Peyer's patch (tissue), 4 donors: ENCODE results near the gene MICAL1. TPM values are rescaled to one million over a fixed set of nuclear protein-coding genes. Genes with fewer than 3 reads are reported as not detected.

ENCODE experiments used
- DNase-seq, 3 donors: peaks; one replicate each; pipeline ENCODE4 v3.0.0-alpha.2; 2017 to 2019
- H3K27ac ChIP-seq, 4 donors: fragments of 200-600 bp; sonication (generic); one replicate each; pipeline ENCODE4 v1.5.1; 2016 to 2019
- H3K27me3 ChIP-seq, 2 donors: fragments of 200-600 bp; sonication (generic); one replicate each; pipeline ENCODE4 v1.5.1; 2019
- H3K36me3 ChIP-seq, 3 donors: fragments of 200-600 bp; sonication (generic); one replicate each; pipeline ENCODE4 v1.5.1; 2016 to 2019
- H3K4me1 ChIP-seq, 4 donors: fragments of 200-600 bp; sonication (generic); one replicate each; pipeline ENCODE4 v1.5.1; 2016 to 2019
- H3K4me3 ChIP-seq, 4 donors: fragments of 200-600 bp; sonication (generic); 1 replicate in 3 of 4; 2 replicates in 1 of 4; pipeline ENCODE4 v1.5.1; 2016 to 2019; ENCODE audit warnings: mild to moderate bottlenecking in 1 of 4
- H3K9me3 ChIP-seq, 4 donors: fragments of 200-600 bp; sonication (generic); one replicate each; pipeline ENCODE4 v1.5.1; 2016 to 2019; ENCODE audit warnings: mild to moderate bottlenecking in 1 of 4
- CTCF ChIP-seq, 6 experiments: fragments of 450-650 bp in 4 of 6; fragments of 200-600 bp in 2 of 6; sonication (generic) in 1 of 6; IDR thresholded peaks; one replicate each; pipeline ENCODE4 v1.5.1; 2017 to 2019; ENCODE audit warnings: antibody characterized with exemption in 6 of 6, mild to moderate bottlenecking in 3 of 6, moderate library complexity in 1 of 6
- POLR2A ChIP-seq, 2 donors: fragments of 450-650 bp; IDR thresholded peaks; one replicate each; pipeline ENCODE4 v1.5.1; 2017; ENCODE audit warnings: antibody characterized with exemption in 2 of 2, mild to moderate bottlenecking in 2 of 2, moderate library complexity in 2 of 2
- total RNA-seq, 4 donors: library from RNA; depleted of rRNA; stranded (reverse); fragments of >200 nt; gene quantifications; one replicate each; pipeline ENCODE4 v1.1.0, GENCODE V29; 2016

Gene MICAL1
- total RNA-seq, 4 donors from 2014 or later, result 154 to 291 (median 223) TPM

- H3K27ac ChIP-seq, result no peak overlapping the region
- no peaks in the 10 kb centered on the region for H3K4me1 ChIP-seq
- H3K4me3 ChIP-seq, result no peak overlapping the region
- DNase-seq, result no peak
- no peaks in the 10 kb centered on the region for H3K9me3 ChIP-seq
- no peaks in the 10 kb centered on the region for H3K27me3 ChIP-seq
- H3K36me3 ChIP-seq, result no peaks in the 10 kb centered on the region
- TF ChIP-seq CTCF (IDR thresholded peaks at IDR 0.05) (no peak), POLR2A (IDR thresholded peaks at IDR 0.05) (no peak)
Observed at GRCh38 chr6:109493865-109494264, 38.3 kb upstream of the MICAL1 start.

- Histone ChIP-seq H3K9me3 (no peaks in the 10 kb centered on the region), H3K4me1 (no peaks in the 10 kb centered on the region), H3K27ac (peak overlapping the region in 3 of 4 donors; percentile 31 to 42 (median 34)), H3K27me3 (no peaks in the 10 kb centered on the region), H3K36me3 (no peaks in the 10 kb centered on the region), H3K4me3 (no peak overlapping the region)
- TF ChIP-seq POLR2A (IDR thresholded peaks at IDR 0.05) (no peak), CTCF (IDR thresholded peaks at IDR 0.05) (no peak)
- DNase-seq, result no peak
Observed at GRCh38 chr6:109491207-109491938, 35.8 kb upstream of the MICAL1 start.

GRCh38 chr6:109490713-109491112 lies 35.1 kb upstream of the MICAL1 start:
- no peak overlapping the region for H3K4me3 ChIP-seq
- no peaks in the 10 kb centered on the region for H3K27me3 ChIP-seq
- TF ChIP-seq POLR2A (IDR thresholded peaks at IDR 0.05), result no peak
- no peak for TF ChIP-seq CTCF (IDR thresholded peaks at IDR 0.05)
- H3K27ac ChIP-seq, result peak overlapping the region in 3 of 4 donors; percentile 31 to 42 (median 34)
- DNase-seq, result no peak
- no peaks in the 10 kb centered on the region for H3K36me3 ChIP-seq
- H3K9me3 ChIP-seq, result no peaks in the 10 kb centered on the region
- no peaks in the 10 kb centered on the region for H3K4me1 ChIP-seq

- H3K4me1 ChIP-seq, result no peaks in the 10 kb centered on the region
- no peak overlapping the region for H3K4me3 ChIP-seq
- TF ChIP-seq CTCF (IDR thresholded peaks at IDR 0.05), result no peak
- TF ChIP-seq POLR2A (IDR thresholded peaks at IDR 0.05), result no peak
- no peak for DNase-seq
- no peaks in the 10 kb centered on the region for H3K27me3 ChIP-seq
- H3K27ac ChIP-seq, result no peak overlapping the region
- H3K9me3 ChIP-seq, result no peaks in the 10 kb centered on the region
- no peaks in the 10 kb centered on the region for H3K36me3 ChIP-seq
Observed at GRCh38 chr6:109488001-109488400, 32.4 kb upstream of the MICAL1 start.

GRCh38 chr6:109486068-109486467 lies 30.5 kb upstream of the MICAL1 start:
- peaks cover 0 to 12% (median 7%) of the 10 kb centered on the region in 4 donors for H3K4me1 ChIP-seq
- TF ChIP-seq POLR2A (IDR thresholded peaks at IDR 0.05) (no peak), CTCF (IDR thresholded peaks at IDR 0.05) (no peak)
- no peaks in the 10 kb centered on the region for H3K27me3 ChIP-seq
- H3K36me3 ChIP-seq, result peaks cover 0 to 4% (median 0%) of the 10 kb centered on the region in 3 donors
- H3K27ac ChIP-seq, result no peak overlapping the region
- H3K9me3 ChIP-seq, result no peaks in the 10 kb centered on the region
- DNase-seq, result no peak
- H3K4me3 ChIP-seq, result no peak overlapping the region
